Loucy (cell line): Measurements from ENCODE around the gene MRI1.

Experiments used
- H2AFZ ChIP-seq: fragments of 200-600 bp; sonication (generic); 2 replicates; pipeline ENCODE4 v1.6.0; 2016; ENCODE audit warnings: antibody characterized with exemption, mild to moderate bottlenecking, low read length, moderate library complexity
- H3F3A ChIP-seq: fragments of 200-600 bp; 2 replicates; pipeline ENCODE4 v1.6.0; 2016; ENCODE audit warnings: antibody characterized with exemption, low read depth, mild to moderate bottlenecking
- H3K27me3 ChIP-seq: fragments of 200-600 bp; sonication (generic); 2 replicates; pipeline ENCODE4 v1.6.1; 2014; ENCODE audit warnings: low read length, mild to moderate bottlenecking; ENCODE audit not compliant: insufficient read depth, poor library complexity, severe bottlenecking
- H3K36me3 ChIP-seq: fragments of 200-600 bp; sonication (generic); 2 replicates; pipeline ENCODE4 v1.6.1; 2016; ENCODE audit warnings: low read length; ENCODE audit not compliant: insufficient read depth
- H3K4me1 ChIP-seq: fragments of 200-600 bp; sonication (generic); 2 replicates; pipeline ENCODE4 v1.5.1; 2014; ENCODE audit warnings: low read length, mild to moderate bottlenecking; ENCODE audit not compliant: insufficient read depth, poor library complexity, severe bottlenecking
- H3K4me2 ChIP-seq: fragments of 200-600 bp; sonication (generic); 2 replicates; pipeline ENCODE4 v1.6.0; 2014; ENCODE audit warnings: antibody characterized with exemption, low read length, low read depth, mild to moderate bottlenecking; ENCODE audit not compliant: poor library complexity, severe bottlenecking
- H3K4me3 ChIP-seq: fragments of 200-600 bp; sonication (generic); 2 replicates; pipeline ENCODE4 v1.5.1; 2014; ENCODE audit warnings: low read length, mild to moderate bottlenecking, mixed read lengths; ENCODE audit not compliant: poor library complexity, severe bottlenecking
- H3K79me2 ChIP-seq: fragments of 200-600 bp; sonication (generic); 2 replicates; pipeline ENCODE4 v1.6.1; 2014; ENCODE audit warnings: low read length; ENCODE audit not compliant: insufficient read depth
- H3K9ac ChIP-seq: fragments of 200-600 bp; sonication (generic); 2 replicates; pipeline ENCODE4 v1.6.0; 2014; ENCODE audit warnings: mild to moderate bottlenecking, low read depth, low read length, moderate library complexity; ENCODE audit not compliant: poor library complexity, severe bottlenecking
- H3K9me2 ChIP-seq: fragments of 200-600 bp; sonication (generic); replicated peaks from 2 replicates; pipeline ENCODE4 v1.6.1; 2016; ENCODE audit warnings: low read depth, low read length, mixed read lengths
- H3K9me3 ChIP-seq: fragments of 200-600 bp; sonication (generic); 2 replicates; pipeline ENCODE4 v1.6.1; 2014; ENCODE audit warnings: mild to moderate bottlenecking, antibody characterized with exemption, low read length, low read depth; ENCODE audit not compliant: insufficient read depth
- H4K20me1 ChIP-seq: fragments of 200-600 bp; sonication (generic); 2 replicates; pipeline ENCODE4 v1.6.0; 2014; ENCODE audit warnings: antibody characterized with exemption, low read length, mild to moderate bottlenecking; ENCODE audit not compliant: insufficient read depth, poor library complexity, severe bottlenecking
- EZH2phosphoT487 ChIP-seq: fragments of 200-600 bp; IDR thresholded peaks from 2 replicates; pipeline ENCODE4 v1.6.1; 2018; ENCODE audit warnings: antibody characterized with exemption, mild to moderate bottlenecking, moderate library complexity, borderline replicate concordance
- TF ChIP-seq, protein P1 (sequence below): fragments of 200-600 bp; sonication (generic); conservative IDR thresholded peaks from 2 replicates; pipeline ENCODE4 v1.5.1; 2014; ENCODE audit warnings: mild to moderate bottlenecking, antibody characterized with exemption, low read length

Gene MRI1

DNA sequence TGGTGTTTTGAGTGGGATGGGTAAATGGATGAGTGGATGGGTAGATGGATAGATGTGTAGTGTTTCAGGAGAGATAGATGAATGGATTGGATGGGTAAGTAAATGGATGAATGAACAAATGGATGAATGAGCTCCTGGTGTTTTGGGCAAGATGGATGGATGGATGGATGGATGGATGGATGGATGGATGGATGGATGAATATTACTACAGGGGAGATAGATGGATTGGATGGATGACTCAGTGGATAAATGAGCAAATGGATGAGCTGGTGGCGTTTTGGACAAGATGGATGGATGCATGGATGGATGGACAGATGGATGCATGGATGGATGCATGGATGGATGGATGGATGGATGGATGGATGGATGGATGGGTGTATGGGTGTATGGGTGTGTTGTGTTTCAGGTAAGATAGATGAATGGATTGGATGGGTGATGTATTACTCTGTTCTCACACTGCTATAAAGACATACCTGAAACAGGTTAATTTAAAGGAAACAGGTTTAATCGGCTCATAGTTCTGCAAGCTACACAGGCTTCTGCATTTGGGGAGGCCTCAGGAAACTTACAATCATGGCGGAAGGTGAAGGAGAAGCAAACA is 43.2 kb downstream of the MRI1 start:
- H3K4me3 ChIP-seq, result no peak overlapping the region
- no peaks in the 10 kb centered on the region for H3K9me2 ChIP-seq
- no peaks in the 10 kb centered on the region; the same call in 1 of the 2 replicates for H3K36me3 ChIP-seq
- H3K27me3 ChIP-seq, result no peaks in the 10 kb centered on the region
- H3K4me2 ChIP-seq, result no peak overlapping the region
- H3K79me2 ChIP-seq, result no peaks in the 10 kb centered on the region
- TF ChIP-seq, protein P1, sequence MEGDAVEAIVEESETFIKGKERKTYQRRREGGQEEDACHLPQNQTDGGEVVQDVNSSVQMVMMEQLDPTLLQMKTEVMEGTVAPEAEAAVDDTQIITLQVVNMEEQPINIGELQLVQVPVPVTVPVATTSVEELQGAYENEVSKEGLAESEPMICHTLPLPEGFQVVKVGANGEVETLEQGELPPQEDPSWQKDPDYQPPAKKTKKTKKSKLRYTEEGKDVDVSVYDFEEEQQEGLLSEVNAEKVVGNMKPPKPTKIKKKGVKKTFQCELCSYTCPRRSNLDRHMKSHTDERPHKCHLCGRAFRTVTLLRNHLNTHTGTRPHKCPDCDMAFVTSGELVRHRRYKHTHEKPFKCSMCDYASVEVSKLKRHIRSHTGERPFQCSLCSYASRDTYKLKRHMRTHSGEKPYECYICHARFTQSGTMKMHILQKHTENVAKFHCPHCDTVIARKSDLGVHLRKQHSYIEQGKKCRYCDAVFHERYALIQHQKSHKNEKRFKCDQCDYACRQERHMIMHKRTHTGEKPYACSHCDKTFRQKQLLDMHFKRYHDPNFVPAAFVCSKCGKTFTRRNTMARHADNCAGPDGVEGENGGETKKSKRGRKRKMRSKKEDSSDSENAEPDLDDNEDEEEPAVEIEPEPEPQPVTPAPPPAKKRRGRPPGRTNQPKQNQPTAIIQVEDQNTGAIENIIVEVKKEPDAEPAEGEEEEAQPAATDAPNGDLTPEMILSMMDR, result no peak
- TF ChIP-seq EZH2phosphoT487, result no peak
- H3K4me1 ChIP-seq, result no peaks in the 10 kb centered on the region
- no peaks in the 10 kb centered on the region for H4K20me1 ChIP-seq
- H3F3A ChIP-seq, result no peaks in the 10 kb centered on the region
- H2AFZ ChIP-seq, result no peak overlapping the region
- H3K9ac ChIP-seq, result no peak overlapping the region
- H3K9me3 ChIP-seq, result no peaks in the 10 kb centered on the region

DNA sequence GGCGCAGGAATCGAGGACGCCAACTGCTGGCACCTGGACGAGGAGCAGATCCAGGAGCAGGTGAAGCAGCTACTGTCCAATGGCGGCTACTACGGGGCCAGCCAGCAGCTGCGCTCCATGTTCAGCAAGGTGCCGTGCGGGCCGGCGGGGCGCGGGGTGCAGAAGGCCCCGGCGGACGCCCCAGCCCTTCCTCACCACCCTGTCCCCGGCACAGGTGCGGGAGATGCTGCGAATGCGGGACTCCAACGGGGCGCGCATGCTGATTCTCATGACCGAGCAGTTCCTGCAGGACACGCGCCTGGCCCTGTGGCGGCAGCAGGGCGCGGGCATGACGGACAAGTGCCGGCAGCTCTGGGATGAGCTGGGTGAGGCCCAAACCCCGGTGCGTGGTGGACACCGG is 44.5 kb downstream of the MRI1 start:
- no peaks in the 10 kb centered on the region for H3K27me3 ChIP-seq
- H3K4me3 ChIP-seq, result no peak overlapping the region
- H3K79me2 ChIP-seq, result no peaks in the 10 kb centered on the region
- H3K4me1 ChIP-seq, result no peaks in the 10 kb centered on the region
- no peaks in the 10 kb centered on the region for H3F3A ChIP-seq
- no peak overlapping the region for H3K9ac ChIP-seq
- H2AFZ ChIP-seq, result no peak overlapping the region
- no peaks in the 10 kb centered on the region for H3K9me2 ChIP-seq
- no peaks in the 10 kb centered on the region for H3K9me3 ChIP-seq
- no peak overlapping the region for H3K4me2 ChIP-seq
- no peaks in the 10 kb centered on the region for H4K20me1 ChIP-seq
- no peaks in the 10 kb centered on the region; the same call in 1 of the 2 replicates for H3K36me3 ChIP-seq
- TF ChIP-seq, protein P1, result no peak
- no peak for TF ChIP-seq EZH2phosphoT487

DNA sequence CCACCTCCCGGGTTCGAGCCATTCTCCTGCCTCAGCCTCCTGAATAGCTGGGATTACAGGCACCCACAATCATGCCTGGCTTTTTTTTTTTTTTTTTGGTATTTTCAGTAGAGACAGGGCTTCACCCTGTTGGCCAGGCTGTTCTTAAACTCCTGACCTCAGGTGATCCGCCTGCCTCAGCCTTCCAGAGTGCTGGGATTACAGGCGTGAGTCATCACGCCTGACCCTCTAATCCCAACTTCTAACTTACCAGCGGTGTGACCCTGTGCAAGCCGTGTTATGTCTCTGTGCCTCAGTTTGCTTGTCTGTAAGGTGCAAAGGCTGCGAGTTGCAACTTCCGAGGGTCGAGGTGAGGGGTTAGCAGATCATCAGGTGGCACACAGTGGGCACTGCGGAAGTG is 48.2 kb downstream of the MRI1 start:
- H3K36me3 ChIP-seq, result no peaks in the 10 kb centered on the region; the same call in 1 of the 2 replicates
- H3K27me3 ChIP-seq, result no peaks in the 10 kb centered on the region
- no peak overlapping the region for H3K9ac ChIP-seq
- no peak overlapping the region for H3K4me3 ChIP-seq
- no peaks in the 10 kb centered on the region for H3K9me2 ChIP-seq
- TF ChIP-seq, protein P1, result no peak
- TF ChIP-seq EZH2phosphoT487, result no peak
- no peak overlapping the region for H3K4me2 ChIP-seq
- no peaks in the 10 kb centered on the region for H3K79me2 ChIP-seq
- no peaks in the 10 kb centered on the region for H4K20me1 ChIP-seq
- H3K4me1 ChIP-seq, result no peaks in the 10 kb centered on the region
- H2AFZ ChIP-seq, result no peak overlapping the region
- no peaks in the 10 kb centered on the region for H3F3A ChIP-seq
- H3K9me3 ChIP-seq, result no peaks in the 10 kb centered on the region
